OCI-LY1 (cell line): ENCODE measurements around the gene NFKBIB.

Experiments used
- H2AFZ ChIP-seq: fragments of 200-600 bp; sonication (generic), shearing (Covaris generic); 2 replicates; pipeline ENCODE4 v1.6.0; 2014; ENCODE audit warnings: antibody characterized with exemption, mild to moderate bottlenecking, low read length
- H3F3A ChIP-seq: fragments of 200-600 bp; sonication (generic), shearing (Covaris generic); 2 replicates; pipeline ENCODE4 v1.6.0; 2014; ENCODE audit warnings: mild to moderate bottlenecking, antibody characterized with exemption, low read length, moderate library complexity; ENCODE audit not compliant: insufficient read depth
- H3K27ac ChIP-seq: fragments of 200-600 bp; sonication (generic); 2 replicates; pipeline ENCODE4 v1.5.1; 2014; ENCODE audit warnings: low read length, mixed run types, mild to moderate bottlenecking, low read depth; ENCODE audit not compliant: poor library complexity, severe bottlenecking
- H3K27me3 ChIP-seq: fragments of 200-600 bp; sonication (generic); 2 replicates; pipeline ENCODE4 v1.6.0; 2014; ENCODE audit warnings: antibody characterized with exemption, mild to moderate bottlenecking, low read length, moderate library complexity; ENCODE audit not compliant: insufficient read depth
- H3K36me3 ChIP-seq: fragments of 200-600 bp; sonication (generic); 2 replicates; pipeline ENCODE4 v1.6.1; 2014; ENCODE audit warnings: mild to moderate bottlenecking, antibody characterized with exemption, low read length, moderate library complexity, mixed read lengths; ENCODE audit not compliant: insufficient read depth
- H3K4me1 ChIP-seq: fragments of 200-600 bp; sonication (generic); 2 replicates; pipeline ENCODE4 v1.5.1; 2014; ENCODE audit warnings: mild to moderate bottlenecking, low read length, moderate library complexity; ENCODE audit not compliant: insufficient read depth, severe bottlenecking
- H3K4me2 ChIP-seq: fragments of 200-600 bp; sonication (generic), shearing (Covaris generic); 2 replicates; pipeline ENCODE4 v1.6.1; 2014; ENCODE audit warnings: low read length
- H3K4me3 ChIP-seq: fragments of 200-600 bp; sonication (generic); 2 replicates; pipeline ENCODE4 v1.5.1; 2014; ENCODE audit warnings: low read length, low read depth, mild to moderate bottlenecking, mixed read lengths; ENCODE audit not compliant: poor library complexity, severe bottlenecking
- H3K79me2 ChIP-seq: fragments of 200-600 bp; shearing (Covaris generic); 2 replicates; pipeline ENCODE4 v1.6.1; 2016; ENCODE audit warnings: mixed run types, low read length, mixed read lengths; ENCODE audit not compliant: insufficient read depth
- H3K9ac ChIP-seq: fragments of 200-600 bp; sonication (generic), shearing (Covaris generic); 2 replicates; pipeline ENCODE4 v1.6.1; 2014; ENCODE audit warnings: mild to moderate bottlenecking, low read length, mixed read lengths
- H3K9me2 ChIP-seq: fragments of 200-600 bp; sonication (generic), shearing (Covaris generic); 2 replicates; pipeline ENCODE4 v1.6.1; 2014; ENCODE audit warnings: low read depth, mild to moderate bottlenecking, low read length, mixed read lengths
- H3K9me3 ChIP-seq: fragments of 200-600 bp; shearing (Covaris generic); 2 replicates; pipeline ENCODE4 v1.6.1; 2014; ENCODE audit warnings: low read length, mixed read lengths
- H4K20me1 ChIP-seq: fragments of 200-600 bp; sonication (generic), shearing (Covaris generic); 2 replicates; pipeline ENCODE4 v1.6.0; 2016; ENCODE audit warnings: mild to moderate bottlenecking, low read length; ENCODE audit not compliant: insufficient read depth
- EZH2 ChIP-seq: fragments of 200-600 bp; sonication (generic), shearing (Covaris generic); IDR thresholded peaks from 2 replicates; pipeline ENCODE4 v1.8.0; 2017; ENCODE audit warnings: borderline replicate concordance, mixed run types, mild to moderate bottlenecking, antibody characterized with exemption, low read length, moderate library complexity, mixed read lengths
- TF ChIP-seq, protein P1 (sequence below): fragments of 200-600 bp; sonication (generic), shearing (Covaris generic); IDR thresholded peaks from 2 replicates; pipeline ENCODE4 v1.5.1; 2017; ENCODE audit warnings: mild to moderate bottlenecking, antibody characterized with exemption, low read length, moderate library complexity, mixed read lengths

Gene NFKBIB

DNA sequence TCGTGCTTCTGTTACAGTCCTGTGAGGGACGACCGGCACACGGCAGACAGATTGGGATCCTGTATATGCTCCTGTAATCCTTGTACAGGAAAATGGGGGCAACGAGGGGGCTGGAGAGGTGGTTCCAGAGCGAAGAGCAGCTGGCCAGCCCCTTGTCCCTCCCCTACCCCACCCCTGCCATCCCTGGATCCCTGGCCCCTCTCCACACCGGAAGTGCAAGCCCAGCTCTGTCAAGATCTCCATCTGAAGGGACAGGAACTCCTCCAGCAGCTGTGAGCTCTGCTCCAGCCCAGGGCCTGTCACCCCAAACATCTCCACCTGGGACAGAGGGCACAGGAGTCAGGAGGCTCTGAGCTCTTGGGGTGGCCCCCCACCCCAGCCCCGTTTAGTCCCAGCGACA lies 17.7 kb downstream of the NFKBIB start:
- no peaks in the 10 kb centered on the region for H3K9me3 ChIP-seq
- no peak overlapping the region for H3K9ac ChIP-seq
- H2AFZ ChIP-seq, result no peak overlapping the region
- H4K20me1 ChIP-seq, result no peaks in the 10 kb centered on the region
- H3K4me2 ChIP-seq, result no peak overlapping the region
- no peak overlapping the region for H3K27ac ChIP-seq
- H3K27me3 ChIP-seq, result no peaks in the 10 kb centered on the region
- H3F3A ChIP-seq, result no peaks in the 10 kb centered on the region
- H3K36me3 ChIP-seq, result peaks cover 16% of the 10 kb centered on the region
- TF ChIP-seq, protein P1, sequence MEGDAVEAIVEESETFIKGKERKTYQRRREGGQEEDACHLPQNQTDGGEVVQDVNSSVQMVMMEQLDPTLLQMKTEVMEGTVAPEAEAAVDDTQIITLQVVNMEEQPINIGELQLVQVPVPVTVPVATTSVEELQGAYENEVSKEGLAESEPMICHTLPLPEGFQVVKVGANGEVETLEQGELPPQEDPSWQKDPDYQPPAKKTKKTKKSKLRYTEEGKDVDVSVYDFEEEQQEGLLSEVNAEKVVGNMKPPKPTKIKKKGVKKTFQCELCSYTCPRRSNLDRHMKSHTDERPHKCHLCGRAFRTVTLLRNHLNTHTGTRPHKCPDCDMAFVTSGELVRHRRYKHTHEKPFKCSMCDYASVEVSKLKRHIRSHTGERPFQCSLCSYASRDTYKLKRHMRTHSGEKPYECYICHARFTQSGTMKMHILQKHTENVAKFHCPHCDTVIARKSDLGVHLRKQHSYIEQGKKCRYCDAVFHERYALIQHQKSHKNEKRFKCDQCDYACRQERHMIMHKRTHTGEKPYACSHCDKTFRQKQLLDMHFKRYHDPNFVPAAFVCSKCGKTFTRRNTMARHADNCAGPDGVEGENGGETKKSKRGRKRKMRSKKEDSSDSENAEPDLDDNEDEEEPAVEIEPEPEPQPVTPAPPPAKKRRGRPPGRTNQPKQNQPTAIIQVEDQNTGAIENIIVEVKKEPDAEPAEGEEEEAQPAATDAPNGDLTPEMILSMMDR, result no peak
- TF ChIP-seq EZH2, result no peak
- no peaks in the 10 kb centered on the region for H3K79me2 ChIP-seq
- H3K9me2 ChIP-seq, result no peaks in the 10 kb centered on the region
- H3K4me3 ChIP-seq, result no peak overlapping the region
- H3K4me1 ChIP-seq, result no peaks in the 10 kb centered on the region

DNA sequence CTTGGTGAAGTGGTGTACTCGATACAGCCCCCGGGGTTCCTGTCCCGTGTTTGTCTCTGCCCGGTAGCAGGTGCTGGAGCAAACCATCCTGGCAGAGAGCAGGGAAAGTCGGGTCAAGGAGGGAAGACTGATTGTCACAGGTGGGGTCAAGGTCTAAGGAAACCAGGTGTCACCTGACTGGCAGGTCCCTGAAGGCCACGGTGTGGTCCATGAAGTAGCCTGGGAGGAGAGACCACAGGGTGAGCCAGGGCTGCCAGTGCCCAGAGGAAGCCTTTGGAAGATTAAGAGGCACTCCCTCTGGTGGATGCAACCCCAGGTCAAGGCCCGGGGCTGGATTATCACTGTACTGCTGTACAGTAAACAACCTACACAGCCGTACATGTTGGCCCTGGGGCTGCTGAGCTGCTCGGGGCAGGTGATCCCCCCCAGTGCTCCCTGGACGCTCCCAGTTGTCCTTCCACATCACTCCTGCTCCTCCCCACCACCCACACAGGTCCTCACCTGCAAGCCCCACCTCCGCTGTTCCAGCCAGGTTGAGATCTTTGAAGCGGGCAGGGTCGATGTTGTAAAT lies 18.2 kb downstream of the NFKBIB start:
- no peaks in the 10 kb centered on the region for H3K79me2 ChIP-seq
- no peaks in the 10 kb centered on the region for H4K20me1 ChIP-seq
- TF ChIP-seq, protein P1, result no peak
- no peak for TF ChIP-seq EZH2
- no peaks in the 10 kb centered on the region for H3K27me3 ChIP-seq
- no peaks in the 10 kb centered on the region for H3K9me2 ChIP-seq
- H3K9ac ChIP-seq, result no peak overlapping the region
- no peak overlapping the region for H2AFZ ChIP-seq
- peaks cover 17% of the 10 kb centered on the region for H3K36me3 ChIP-seq
- H3K4me1 ChIP-seq, result no peaks in the 10 kb centered on the region
- no peaks in the 10 kb centered on the region for H3K9me3 ChIP-seq
- no peak overlapping the region for H3K4me2 ChIP-seq
- H3K27ac ChIP-seq, result no peak overlapping the region
- H3K4me3 ChIP-seq, result no peak overlapping the region
- H3F3A ChIP-seq, result no peaks in the 10 kb centered on the region

DNA sequence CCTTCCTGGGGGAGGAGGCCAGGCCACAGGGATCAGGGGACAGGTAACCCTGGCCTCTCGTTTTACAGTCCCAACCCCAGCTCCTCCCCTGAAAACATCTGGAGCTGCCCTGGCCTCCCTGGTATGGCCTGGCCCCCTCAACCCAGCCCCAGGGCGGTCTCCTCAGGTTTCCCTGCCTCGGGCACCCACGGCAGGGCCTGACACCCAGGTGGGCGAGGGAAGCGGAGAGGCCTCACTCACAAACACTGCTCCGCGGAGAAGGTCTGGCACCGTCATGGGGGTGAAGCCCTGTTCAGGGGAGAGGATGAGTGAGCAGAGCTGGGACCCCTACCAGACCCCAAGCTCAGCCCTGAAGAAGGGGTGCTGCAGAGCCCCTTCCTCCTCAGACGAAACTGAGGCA lies 18.8 kb downstream of the NFKBIB start:
- Histone ChIP-seq H3K27ac (no peak overlapping the region), H3K27me3 (no peaks in the 10 kb centered on the region), H2AFZ (no peak overlapping the region), H3K79me2 (no peaks in the 10 kb centered on the region), H3K4me3 (no peak overlapping the region), H3K4me2 (no peak overlapping the region), H4K20me1 (no peaks in the 10 kb centered on the region), H3K36me3 (peaks cover 17% of the 10 kb centered on the region), H3K9ac (no peak overlapping the region), H3K4me1 (no peaks in the 10 kb centered on the region), H3K9me3 (no peaks in the 10 kb centered on the region), H3K9me2 (no peaks in the 10 kb centered on the region), H3F3A (no peaks in the 10 kb centered on the region)
- TF ChIP-seq EZH2, result no peak
- TF ChIP-seq, protein P1, result no peak
